IPS-18c (cell line): ENCODE measurements around the gene NBPF1.
"Not testable (repeated sequence)": the region's sequence is repeated elsewhere in the genome, so short reads cannot be mapped to it uniquely, and the experiment has no call there.

Experiments used
- H3K4me3 ChIP-seq: 2 replicates; pipeline ENCODE4 v1.7.0; 2013; ENCODE audit warnings: low read depth, mild to moderate bottlenecking, low read length, moderate library complexity; ENCODE audit not compliant: insufficient read depth
- H3K9me3 ChIP-seq: one replicate; pipeline ENCODE4 v1.6.1; 2013; ENCODE audit warnings: mild to moderate bottlenecking, low read length, moderate library complexity; ENCODE audit not compliant: control insufficient read depth, insufficient read depth

NBPF1 gene

GRCh38 chr1:16643476-16644192 is 30.3 kb upstream of the NBPF1 start:
- not testable (repeated sequence) for H3K9me3 ChIP-seq
- peak overlapping the region; percentile 100 for H3K4me3 ChIP-seq

GRCh38 chr1:16643001-16643411 is 29.6 kb upstream of the NBPF1 start:
- H3K4me3 ChIP-seq, H3K9me3 ChIP-seq: not testable (repeated sequence)

GRCh38 chr1:16642025-16642966 is 28.9 kb upstream of the NBPF1 start:
- H3K4me3 ChIP-seq, H3K9me3 ChIP-seq: not testable (repeated sequence)

- H3K4me3 ChIP-seq, H3K9me3 ChIP-seq: not testable (repeated sequence)
Measured at GRCh38 chr1:16641159-16641975, 28.0 kb upstream of the NBPF1 start.

GRCh38 chr1:16639091-16640031 is 26.0 kb upstream of the NBPF1 start:
- not testable (repeated sequence) for H3K4me3 ChIP-seq, H3K9me3 ChIP-seq

- not testable (repeated sequence) for H3K4me3 ChIP-seq, H3K9me3 ChIP-seq
Measured at GRCh38 chr1:16637941-16638778, 24.8 kb upstream of the NBPF1 start.

- H3K9me3 ChIP-seq, H3K4me3 ChIP-seq: not testable (repeated sequence)
Measured at GRCh38 chr1:16636551-16637195, 23.3 kb upstream of the NBPF1 start.

GRCh38 chr1:16635959-16636358 is 22.6 kb upstream of the NBPF1 start:
- not testable (repeated sequence) for H3K4me3 ChIP-seq, H3K9me3 ChIP-seq

- H3K4me3 ChIP-seq: not testable (repeated sequence)
Measured at GRCh38 chr1:16633540-16634282, 20.3 kb upstream of the NBPF1 start.

GRCh38 chr1:16632044-16632850 is 18.9 kb upstream of the NBPF1 start:
- H3K4me3 ChIP-seq, H3K9me3 ChIP-seq: not testable (repeated sequence)

More at GRCh38 chr1:16633540-16634282, 20.3 kb upstream of the NBPF1 start:
- not testable (repeated sequence) for H3K9me3 ChIP-seq

- no peak overlapping the region for H3K4me3 ChIP-seq
- no peaks in the 10 kb centered on the region for H3K9me3 ChIP-seq
Measured at GRCh38 chr1:16631248-16632043, 18.1 kb upstream of the NBPF1 start.

- no peaks in the 10 kb centered on the region for H3K9me3 ChIP-seq
- H3K4me3 ChIP-seq: no peak overlapping the region
Measured at GRCh38 chr1:16630661-16631247, 17.4 kb upstream of the NBPF1 start.

GRCh38 chr1:16629916-16630530 is 16.7 kb upstream of the NBPF1 start:
- H3K4me3 ChIP-seq, H3K9me3 ChIP-seq: not testable (repeated sequence)
